ENCODE measurements around the gene DCAF10.
"Not testable (repeated sequence)": the region's sequence is repeated elsewhere in the genome, so short reads cannot be mapped to it uniquely, and the experiment has no call there.

The DCAF10 gene

DNA sequence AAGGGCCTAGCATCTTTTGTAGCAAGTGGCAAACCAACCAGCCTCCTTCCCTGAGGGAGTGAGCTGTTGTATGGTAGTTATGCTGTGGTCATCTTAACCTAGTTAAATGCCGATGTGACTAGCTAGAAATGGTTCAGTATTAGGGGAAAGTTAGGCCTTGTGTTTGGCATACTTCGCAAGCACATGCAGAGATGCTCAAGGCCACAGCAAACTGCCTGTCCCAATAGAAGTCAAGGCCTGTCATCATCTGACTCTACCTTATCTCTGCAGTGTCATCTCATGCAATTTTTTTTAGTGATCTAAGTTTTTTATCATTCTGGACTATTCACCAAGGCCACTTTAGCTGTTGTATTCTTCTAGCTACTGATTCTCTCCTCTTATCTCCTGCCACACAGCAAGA, 10.5 kb upstream of the DCAF10 start:
- H3K36me3 ChIP-seq (ENCODE audit: insufficient read depth, low read length): no peaks in the 10 kb centered on the region; the same call in 1 of the 2 replicates
- no peaks in the 10 kb centered on the region for H3K27me3 ChIP-seq (ENCODE audit: insufficient read depth, low read length)
- no peak overlapping the region for H3K27ac ChIP-seq (ENCODE audit: low read depth, low read length)
- peaks cover 12% of the 10 kb centered on the region for H3K79me2 ChIP-seq (ENCODE audit: control insufficient read depth, insufficient read depth, low read length, unreplicated experiment)
- H2AFZ ChIP-seq (ENCODE audit: low read length, unreplicated experiment): no peak overlapping the region
- peaks cover 6% of the 10 kb centered on the region for H3K4me1 ChIP-seq (ENCODE audit: control insufficient read depth, insufficient read depth, low read length, unreplicated experiment)
- H3K4me3 ChIP-seq (ENCODE audit: low read depth, low read length): no peak overlapping the region

DNA sequence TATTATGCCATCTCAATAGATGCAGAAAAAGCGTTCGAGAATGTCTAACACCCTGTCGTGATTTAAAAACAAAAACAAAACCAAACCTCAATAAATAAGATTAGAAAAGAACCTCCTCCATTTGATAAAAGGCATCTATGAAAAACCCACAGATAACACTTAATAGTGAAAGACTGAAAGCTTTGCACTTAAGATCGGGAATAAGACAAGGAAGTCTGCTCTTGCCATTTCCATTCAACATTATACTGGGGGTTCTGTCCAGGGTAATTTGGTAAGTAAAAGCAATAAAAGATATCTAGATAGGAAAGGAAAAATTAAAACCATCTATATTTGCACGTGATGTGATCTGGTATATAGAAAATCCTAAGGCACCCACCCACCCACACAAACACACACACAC, 8.5 kb upstream of the DCAF10 start:
- Histone ChIP-seq H3K36me3 (ENCODE audit: insufficient read depth, low read length) (no peaks in the 10 kb centered on the region; the same call in 1 of the 2 replicates), H3K27ac (ENCODE audit: low read depth, low read length) (no peak overlapping the region), H3K4me1 (ENCODE audit: control insufficient read depth, insufficient read depth, low read length, unreplicated experiment) (no peaks in the 10 kb centered on the region), H3K79me2 (ENCODE audit: control insufficient read depth, insufficient read depth, low read length, unreplicated experiment) (peaks cover 5% of the 10 kb centered on the region), H3K27me3 (ENCODE audit: insufficient read depth, low read length) (no peaks in the 10 kb centered on the region), H3K4me3 (ENCODE audit: low read depth, low read length) (no peak overlapping the region), H2AFZ (ENCODE audit: low read length, unreplicated experiment) (no peak overlapping the region)

DNA sequence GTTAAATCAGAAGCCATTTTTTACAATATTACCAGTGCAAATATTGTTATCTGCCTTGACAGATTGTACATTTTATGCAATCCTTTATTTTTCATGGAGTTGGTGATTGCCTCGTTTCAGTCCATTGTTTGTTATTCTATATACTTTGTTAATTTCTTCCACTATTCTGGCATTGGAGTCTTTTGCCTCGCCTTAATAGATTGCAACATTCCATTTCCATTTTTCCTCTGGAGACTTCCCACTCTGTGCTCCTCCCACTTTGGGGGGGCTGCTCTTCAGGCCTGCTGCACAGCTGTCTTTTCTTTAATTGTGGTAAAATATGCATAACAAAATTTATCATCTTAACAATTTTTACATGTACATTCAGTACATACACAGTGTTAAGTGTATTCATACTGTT, 4.4 kb upstream of the DCAF10 start:
- Histone ChIP-seq H3K36me3 (ENCODE audit: insufficient read depth, low read length) (no peaks in the 10 kb centered on the region), H3K27ac (ENCODE audit: low read depth, low read length) (no peak overlapping the region), H3K27me3 (ENCODE audit: insufficient read depth, low read length) (no peaks in the 10 kb centered on the region), H2AFZ (ENCODE audit: low read length, unreplicated experiment) (no peak overlapping the region), H3K4me1 (ENCODE audit: control insufficient read depth, insufficient read depth, low read length, unreplicated experiment) (peaks cover 13% of the 10 kb centered on the region), H3K79me2 (ENCODE audit: control insufficient read depth, insufficient read depth, low read length, unreplicated experiment) (peaks cover 9% of the 10 kb centered on the region), H3K4me3 (ENCODE audit: low read depth, low read length) (no peak overlapping the region)

DNA sequence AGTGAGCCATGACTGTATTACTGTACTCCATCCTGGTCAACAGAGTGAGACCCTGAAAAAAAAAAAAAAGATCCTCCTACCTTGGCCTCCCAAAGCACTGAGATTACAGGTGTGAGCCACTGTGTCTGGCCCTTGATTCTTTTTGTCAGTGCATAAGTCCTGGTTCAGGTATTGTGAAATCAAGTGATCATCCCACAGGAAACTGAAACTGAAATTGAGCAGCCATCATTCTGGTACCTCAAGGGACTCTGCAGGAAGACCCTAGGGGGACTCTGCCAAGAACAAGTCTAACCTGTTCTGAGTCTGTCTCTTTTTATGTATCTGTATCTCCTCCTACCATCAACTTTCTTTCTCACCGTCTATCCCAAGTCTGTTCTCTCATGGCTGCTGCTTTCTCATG, 1.9 kb upstream of the DCAF10 start:
- H2AFZ ChIP-seq (ENCODE audit: low read length, unreplicated experiment): no peak overlapping the region
- no peak overlapping the region for H3K4me3 ChIP-seq (ENCODE audit: low read depth, low read length)
- H3K4me1 ChIP-seq (ENCODE audit: control insufficient read depth, insufficient read depth, low read length, unreplicated experiment): peaks cover 26% of the 10 kb centered on the region
- H3K27me3 ChIP-seq (ENCODE audit: insufficient read depth, low read length): no peaks in the 10 kb centered on the region
- H3K27ac ChIP-seq (ENCODE audit: low read depth, low read length): no peak overlapping the region
- peaks cover 32% of the 10 kb centered on the region for H3K79me2 ChIP-seq (ENCODE audit: control insufficient read depth, insufficient read depth, low read length, unreplicated experiment)
- no peaks in the 10 kb centered on the region for H3K36me3 ChIP-seq (ENCODE audit: insufficient read depth, low read length)

GRCh38 chr9:37801287-37801850, 772 bp downstream of the DCAF10 start:
- peaks cover 51% of the 10 kb centered on the region for H3K79me2 ChIP-seq (ENCODE audit: control insufficient read depth, insufficient read depth, low read length, unreplicated experiment)
- peak overlapping the region; percentile 65 for H3K27ac ChIP-seq (ENCODE audit: low read depth, low read length)
- no peaks in the 10 kb centered on the region for H3K36me3 ChIP-seq (ENCODE audit: insufficient read depth, low read length)
- peak overlapping the region; percentile 55 for H2AFZ ChIP-seq (ENCODE audit: low read length, unreplicated experiment)
- H3K4me1 ChIP-seq (ENCODE audit: control insufficient read depth, insufficient read depth, low read length, unreplicated experiment): peaks cover 26% of the 10 kb centered on the region
- no peaks in the 10 kb centered on the region for H3K27me3 ChIP-seq (ENCODE audit: insufficient read depth, low read length)
- peak overlapping the region; percentile 98 for H3K4me3 ChIP-seq (ENCODE audit: low read depth, low read length)

- H3K4me1 ChIP-seq (ENCODE audit: control insufficient read depth, insufficient read depth, low read length, unreplicated experiment): peaks cover 26% of the 10 kb centered on the region
- H3K4me3 ChIP-seq (ENCODE audit: low read depth, low read length): peak overlapping the region; percentile 98
- H2AFZ ChIP-seq (ENCODE audit: low read length, unreplicated experiment): no peak overlapping the region
- H3K36me3 ChIP-seq (ENCODE audit: insufficient read depth, low read length): no peaks in the 10 kb centered on the region
- no peaks in the 10 kb centered on the region for H3K27me3 ChIP-seq (ENCODE audit: insufficient read depth, low read length)
- H3K79me2 ChIP-seq (ENCODE audit: control insufficient read depth, insufficient read depth, low read length, unreplicated experiment): peaks cover 57% of the 10 kb centered on the region
- 0 out of 2 replicates have a peak overlapping the region, but pooled peaks have one; percentile 65 for H3K27ac ChIP-seq (ENCODE audit: low read depth, low read length)
These were observed 1.5 kb downstream of the DCAF10 start for GRCh38 chr9:37801959-37802711.

DNA sequence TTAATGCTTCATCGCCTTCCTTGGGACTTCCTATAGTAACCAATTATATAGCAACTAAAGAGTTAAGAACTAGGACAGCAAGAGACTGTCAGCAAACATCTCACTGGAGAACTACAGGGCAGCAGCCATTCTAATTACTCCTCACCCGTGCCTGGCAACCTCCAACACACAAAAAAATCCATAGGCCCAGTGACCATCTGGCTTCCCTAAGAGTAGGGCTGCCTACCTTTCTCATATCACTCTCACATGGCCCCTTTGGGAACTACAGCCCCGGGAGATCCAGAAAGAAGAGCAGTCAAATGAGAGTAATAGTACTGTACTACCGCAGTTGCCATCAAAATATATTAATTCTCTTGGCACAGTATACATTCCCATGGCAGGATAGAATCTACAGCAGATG, 5.7 kb downstream of the DCAF10 start:
- Histone ChIP-seq H3K36me3 (ENCODE audit: insufficient read depth, low read length) (no peaks in the 10 kb centered on the region; the same call in 1 of the 2 replicates), H3K4me1 (ENCODE audit: control insufficient read depth, insufficient read depth, low read length, unreplicated experiment) (peaks cover 13% of the 10 kb centered on the region), H2AFZ (ENCODE audit: low read length, unreplicated experiment) (no peak overlapping the region), H3K79me2 (ENCODE audit: control insufficient read depth, insufficient read depth, low read length, unreplicated experiment) (peaks cover 70% of the 10 kb centered on the region), H3K27me3 (ENCODE audit: insufficient read depth, low read length) (no peaks in the 10 kb centered on the region), H3K27ac (ENCODE audit: low read depth, low read length) (no peak overlapping the region), H3K4me3 (ENCODE audit: low read depth, low read length) (no peak overlapping the region)

- H3K79me2 ChIP-seq (ENCODE audit: control insufficient read depth, insufficient read depth, low read length, unreplicated experiment): peaks cover 49% of the 10 kb centered on the region
- not testable (repeated sequence) for H3K27me3 ChIP-seq (ENCODE audit: insufficient read depth, low read length); H2AFZ ChIP-seq (ENCODE audit: low read length, unreplicated experiment); H3K27ac ChIP-seq (ENCODE audit: low read depth, low read length); H3K4me3 ChIP-seq (ENCODE audit: low read depth, low read length); H3K36me3 ChIP-seq (ENCODE audit: insufficient read depth, low read length); H3K4me1 ChIP-seq (ENCODE audit: control insufficient read depth, insufficient read depth, low read length, unreplicated experiment)
These were observed 9.1 kb downstream of the DCAF10 start for GRCh38 chr9:37809676-37810075.

DNA sequence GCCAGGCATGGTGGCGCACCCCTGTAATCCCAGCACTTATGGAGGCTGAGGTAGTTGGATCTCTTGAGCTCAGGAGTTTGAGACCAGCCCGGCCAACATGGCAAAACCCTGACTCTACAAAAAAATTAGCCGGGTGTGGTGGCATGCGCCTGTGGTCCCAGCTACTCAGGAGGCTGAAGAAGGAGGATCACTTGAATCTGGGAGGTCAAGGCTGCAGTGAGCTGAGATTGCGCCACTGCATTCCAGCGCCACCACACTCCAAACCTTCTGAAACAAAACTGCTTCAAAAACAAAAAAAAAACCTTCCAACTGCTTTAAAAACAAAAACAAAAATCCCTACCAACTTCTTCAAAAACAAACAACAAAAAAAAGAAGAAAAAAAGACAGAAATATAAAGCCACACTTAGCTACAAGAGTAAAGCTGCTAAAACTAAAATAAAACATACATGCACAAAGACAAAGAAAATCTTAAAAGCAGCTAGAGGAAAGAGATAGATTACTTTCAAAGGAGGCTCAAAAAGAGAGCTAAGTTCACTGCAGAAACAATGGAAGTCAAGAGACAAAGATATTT, 11.4 kb downstream of the DCAF10 start:
- Histone ChIP-seq H3K27ac (ENCODE audit: low read depth, low read length) (no peak overlapping the region), H3K36me3 (ENCODE audit: insufficient read depth, low read length) (peaks cover 5% of the 10 kb centered on the region; the same call in 1 of the 2 replicates), H3K4me1 (ENCODE audit: control insufficient read depth, insufficient read depth, low read length, unreplicated experiment) (no peaks in the 10 kb centered on the region), H3K27me3 (ENCODE audit: insufficient read depth, low read length) (no peaks in the 10 kb centered on the region), H2AFZ (ENCODE audit: low read length, unreplicated experiment) (no peak overlapping the region), H3K4me3 (ENCODE audit: low read depth, low read length) (no peak overlapping the region), H3K79me2 (ENCODE audit: control insufficient read depth, insufficient read depth, low read length, unreplicated experiment) (peaks cover 38% of the 10 kb centered on the region)

DNA sequence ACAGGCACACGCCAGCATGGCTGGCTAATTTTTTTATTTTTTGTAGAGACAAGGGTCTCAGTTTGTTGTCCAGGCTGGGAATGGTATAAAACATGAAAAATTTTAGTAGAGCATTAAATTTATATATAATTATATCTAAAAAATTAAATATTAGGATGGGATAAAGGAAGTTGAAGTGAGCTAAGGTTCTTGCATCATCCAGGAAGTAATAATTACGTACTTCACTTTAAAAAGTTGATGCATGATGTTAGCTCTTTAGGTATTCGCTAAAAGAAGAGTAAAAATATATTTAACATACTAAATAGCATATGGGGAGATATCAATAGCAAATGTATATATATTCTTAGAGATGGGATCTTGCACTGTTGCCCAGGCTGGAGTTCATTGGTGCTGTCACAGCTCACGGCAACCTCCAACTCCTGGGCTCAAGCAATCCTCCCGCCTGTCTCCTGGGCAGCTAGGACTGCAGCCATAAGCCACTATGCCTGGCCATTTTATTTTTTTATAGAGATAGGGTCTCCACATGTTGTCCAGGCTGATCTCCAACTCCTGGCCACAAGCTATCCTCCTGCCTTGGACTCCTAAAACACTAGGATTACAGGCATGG, 12.3 kb downstream of the DCAF10 start:
- H3K36me3 ChIP-seq (ENCODE audit: insufficient read depth, low read length): peaks cover 5% of the 10 kb centered on the region; the same call in 1 of the 2 replicates
- peaks cover 31% of the 10 kb centered on the region for H3K79me2 ChIP-seq (ENCODE audit: control insufficient read depth, insufficient read depth, low read length, unreplicated experiment)
- no peak overlapping the region for H2AFZ ChIP-seq (ENCODE audit: low read length, unreplicated experiment)
- H3K27ac ChIP-seq (ENCODE audit: low read depth, low read length): no peak overlapping the region
- no peaks in the 10 kb centered on the region for H3K4me1 ChIP-seq (ENCODE audit: control insufficient read depth, insufficient read depth, low read length, unreplicated experiment)
- H3K27me3 ChIP-seq (ENCODE audit: insufficient read depth, low read length): no peaks in the 10 kb centered on the region
- no peak overlapping the region for H3K4me3 ChIP-seq (ENCODE audit: low read depth, low read length)

Data from ACC112 (cell line).